ENCODE measurements around the gene PALM.

- no peak for TF ChIP-seq CTCF (IDR thresholded peaks at IDR 0.05; ENCODE audit: poor library complexity, severe bottlenecking)
- TF ChIP-seq REST (IDR thresholded peaks at IDR 0.05; ENCODE audit: borderline replicate concordance): no peak
- no peak for TF ChIP-seq EZH2 (IDR thresholded peaks at IDR 0.05; ENCODE audit: borderline replicate concordance, insufficient read depth, low read length, poor library complexity, severe bottlenecking)
- no peak for TF ChIP-seq POLR2AphosphoS5 (IDR thresholded peaks at IDR 0.05)
- TF ChIP-seq EP300 (conservative IDR thresholded peaks at IDR 0.05; ENCODE audit: poor library complexity, severe bottlenecking): no peak
Measured at GRCh38 chr19:754530-754929, 45.8 kb downstream of the PALM start.
